ENCODE data around the gene ADSS1. TPM values are rescaled to one million over a fixed set of nuclear protein-coding genes. Genes with fewer than 3 reads are reported as not detected.

The ADSS1 gene
- total and polyA plus RNA-seq, 4 donors = 5.3 to 20.8 (median 14.1) TPM

- whole genome bisulfite sequencing (ENCODE audit: insufficient coverage) = 94% methylated on average over 23 of the region's 29 CpGs
- Histone ChIP-seq H3K9me3 (ENCODE audit: control insufficient read depth, insufficient read depth, low read length) (no peaks in the 10 kb centered on the region), H3K27ac (ENCODE audit: low read depth, low read length) (no peak overlapping the region), H3K27me3 (ENCODE audit: control insufficient read depth, insufficient read depth, low read length) (no peaks in the 10 kb centered on the region), H3K4me3 (ENCODE audit: low read depth, low read length) (no peak overlapping the region), H3K4me1 (ENCODE audit: control insufficient read depth, insufficient read depth, low read length) (peaks cover 39% of the 10 kb centered on the region), H3K36me3 (ENCODE audit: control insufficient read depth, insufficient read depth, low read length) (peaks cover 48% of the 10 kb centered on the region)
- DNase-seq (ENCODE audit: low read depth in 4 of 6, low spot score in 6 of 6) = no peak
Measured at GRCh38 chr14:104739546-104740516, 15.8 kb downstream of the ADSS1 start.

GRCh38 chr14:104741108-104741802 lies 17.2 kb downstream of the ADSS1 start:
- Histone ChIP-seq H3K27me3 (ENCODE audit: control insufficient read depth, insufficient read depth, low read length) (no peaks in the 10 kb centered on the region), H3K27ac (ENCODE audit: low read depth, low read length) (no peak overlapping the region), H3K4me1 (ENCODE audit: control insufficient read depth, insufficient read depth, low read length) (peaks cover 29% of the 10 kb centered on the region), H3K36me3 (ENCODE audit: control insufficient read depth, insufficient read depth, low read length) (peaks cover 50% of the 10 kb centered on the region), H3K9me3 (ENCODE audit: control insufficient read depth, insufficient read depth, low read length) (no peaks in the 10 kb centered on the region), H3K4me3 (ENCODE audit: low read depth, low read length) (no peak overlapping the region)
- DNase-seq (ENCODE audit: low read depth in 4 of 6, low spot score in 6 of 6) = no peak
- 84% methylated on average over 28 of the region's 29 CpGs for WGBS (ENCODE audit: insufficient coverage)

GRCh38 chr14:104741803-104742251 lies 17.8 kb downstream of the ADSS1 start:
- H3K9me3 ChIP-seq (ENCODE audit: control insufficient read depth, insufficient read depth, low read length) = no peaks in the 10 kb centered on the region
- no peak overlapping the region for H3K27ac ChIP-seq (ENCODE audit: low read depth, low read length)
- WGBS (ENCODE audit: insufficient coverage) = 93% methylated on average over 21 of the region's 23 CpGs
- H3K4me3 ChIP-seq (ENCODE audit: low read depth, low read length) = no peak overlapping the region
- H3K4me1 ChIP-seq (ENCODE audit: control insufficient read depth, insufficient read depth, low read length) = peaks cover 23% of the 10 kb centered on the region
- H3K27me3 ChIP-seq (ENCODE audit: control insufficient read depth, insufficient read depth, low read length) = no peaks in the 10 kb centered on the region
- no peak for DNase-seq (ENCODE audit: low read depth in 4 of 6, low spot score in 6 of 6)
- peaks cover 52% of the 10 kb centered on the region for H3K36me3 ChIP-seq (ENCODE audit: control insufficient read depth, insufficient read depth, low read length)

DNA sequence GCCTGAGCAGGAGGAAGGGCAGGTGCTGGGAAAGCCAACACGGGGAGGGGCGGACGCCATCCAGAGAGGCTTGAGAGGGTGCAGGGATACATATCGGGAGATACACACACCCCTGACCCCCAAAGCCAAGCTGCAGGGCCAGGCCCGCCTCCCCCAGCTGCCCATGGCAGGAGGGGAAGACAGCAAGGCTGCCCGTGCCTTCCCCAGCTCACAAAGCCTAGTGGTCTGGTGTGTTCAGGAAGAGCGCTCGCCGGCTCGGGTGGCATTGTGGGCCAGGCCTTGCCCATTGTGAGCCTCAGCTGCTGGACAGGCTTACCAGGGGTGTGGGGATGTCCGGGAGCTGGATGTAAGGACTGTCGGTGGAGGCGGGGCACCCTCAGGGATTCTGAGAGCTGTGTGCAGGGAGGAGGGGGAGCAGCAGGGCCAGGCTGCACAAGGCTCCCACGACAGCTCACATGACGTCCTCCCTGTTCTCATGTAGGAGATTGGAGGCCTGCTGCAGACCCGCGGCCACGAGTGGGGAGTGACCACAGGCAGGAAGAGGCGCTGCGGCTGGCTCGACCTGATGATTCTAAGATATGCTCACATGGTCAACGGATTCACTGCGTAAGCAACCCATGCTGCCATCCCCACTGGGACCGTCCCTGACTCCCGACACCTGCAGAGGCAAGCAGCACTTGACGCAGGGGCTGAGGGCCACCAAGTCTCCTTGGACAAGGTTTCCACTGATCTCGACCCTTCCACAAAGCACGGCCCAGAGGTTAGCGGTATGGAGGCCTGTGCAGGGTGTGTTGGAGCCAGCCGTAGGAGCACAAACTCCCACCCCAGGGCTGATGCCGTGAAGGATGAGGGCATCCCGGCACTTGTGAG lies 18.8 kb downstream of the ADSS1 start:
- Histone ChIP-seq H3K4me1 (ENCODE audit: control insufficient read depth, insufficient read depth, low read length) (peaks cover 27% of the 10 kb centered on the region), H3K4me3 (ENCODE audit: low read depth, low read length) (no peak overlapping the region), H3K36me3 (ENCODE audit: control insufficient read depth, insufficient read depth, low read length) (peaks cover 52% of the 10 kb centered on the region), H3K27me3 (ENCODE audit: control insufficient read depth, insufficient read depth, low read length) (no peaks in the 10 kb centered on the region), H3K9me3 (ENCODE audit: control insufficient read depth, insufficient read depth, low read length) (no peaks in the 10 kb centered on the region), H3K27ac (ENCODE audit: low read depth, low read length) (no peak overlapping the region)
- WGBS (ENCODE audit: insufficient coverage) = 82% methylated on average over 29 of the region's 32 CpGs
- no peak for DNase-seq (ENCODE audit: low read depth in 4 of 6, low spot score in 6 of 6)

GRCh38 chr14:104743461-104744380 lies 19.7 kb downstream of the ADSS1 start:
- DNase-seq (ENCODE audit: low read depth in 4 of 6, low spot score in 6 of 6) = peak in 3 of 6 donors; percentile 20 to 64 (median 57)
- Histone ChIP-seq H3K4me1 (ENCODE audit: control insufficient read depth, insufficient read depth, low read length) (peaks cover 35% of the 10 kb centered on the region), H3K9me3 (ENCODE audit: control insufficient read depth, insufficient read depth, low read length) (no peaks in the 10 kb centered on the region), H3K4me3 (ENCODE audit: low read depth, low read length) (no peak overlapping the region), H3K36me3 (ENCODE audit: control insufficient read depth, insufficient read depth, low read length) (peaks cover 51% of the 10 kb centered on the region), H3K27ac (ENCODE audit: low read depth, low read length) (no peak overlapping the region), H3K27me3 (ENCODE audit: control insufficient read depth, insufficient read depth, low read length) (no peaks in the 10 kb centered on the region)
- WGBS (ENCODE audit: insufficient coverage) = 81% methylated on average over 26 of the region's 28 CpGs

- H3K27ac ChIP-seq (ENCODE audit: low read depth, low read length) = no peak overlapping the region
- H3K36me3 ChIP-seq (ENCODE audit: control insufficient read depth, insufficient read depth, low read length) = peaks cover 43% of the 10 kb centered on the region
- H3K4me1 ChIP-seq (ENCODE audit: control insufficient read depth, insufficient read depth, low read length) = peaks cover 43% of the 10 kb centered on the region
- DNase-seq (ENCODE audit: low read depth in 4 of 6, low spot score in 6 of 6) = no peak
- no peaks in the 10 kb centered on the region for H3K27me3 ChIP-seq (ENCODE audit: control insufficient read depth, insufficient read depth, low read length)
- no peaks in the 10 kb centered on the region for H3K9me3 ChIP-seq (ENCODE audit: control insufficient read depth, insufficient read depth, low read length)
- 93% methylated on average over 10 of the region's 10 CpGs for WGBS (ENCODE audit: insufficient coverage)
- no peak overlapping the region for H3K4me3 ChIP-seq (ENCODE audit: low read depth, low read length)
Measured at GRCh38 chr14:104744484-104744883, 20.5 kb downstream of the ADSS1 start.

DNA sequence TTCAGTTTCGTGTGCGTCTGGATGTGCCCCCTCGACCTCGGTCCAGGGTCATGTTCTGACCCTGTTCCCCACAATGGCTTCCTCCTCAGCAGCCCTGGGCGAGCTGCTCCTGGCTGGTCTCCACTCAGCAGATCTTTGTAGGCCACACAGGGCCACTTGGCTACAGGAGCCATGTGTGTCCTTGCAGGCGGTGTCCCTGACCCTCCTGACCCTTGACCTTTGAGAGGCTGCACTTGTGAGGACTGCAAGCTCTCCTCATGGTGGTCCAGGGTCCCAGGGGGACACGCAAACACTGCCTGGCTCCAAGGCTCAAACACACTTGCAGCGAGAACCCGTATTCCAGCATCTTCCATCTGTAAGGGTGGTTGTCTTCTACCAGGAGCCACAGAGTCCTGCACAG lies 21.4 kb downstream of the ADSS1 start:
- Histone ChIP-seq H3K27ac (ENCODE audit: low read depth, low read length) (no peak overlapping the region), H3K4me1 (ENCODE audit: control insufficient read depth, insufficient read depth, low read length) (peaks cover 47% of the 10 kb centered on the region), H3K27me3 (ENCODE audit: control insufficient read depth, insufficient read depth, low read length) (no peaks in the 10 kb centered on the region), H3K36me3 (ENCODE audit: control insufficient read depth, insufficient read depth, low read length) (peaks cover 34% of the 10 kb centered on the region), H3K9me3 (ENCODE audit: control insufficient read depth, insufficient read depth, low read length) (no peaks in the 10 kb centered on the region), H3K4me3 (ENCODE audit: low read depth, low read length) (no peak overlapping the region)
- DNase-seq (ENCODE audit: low read depth in 4 of 6, low spot score in 6 of 6) = no peak
- 96% methylated on average over 8 of the region's 9 CpGs for WGBS (ENCODE audit: insufficient coverage)

GRCh38 chr14:104746071-104746545 lies 22.1 kb downstream of the ADSS1 start:
- WGBS (ENCODE audit: insufficient coverage) = 75% methylated on average over 10 of the region's 13 CpGs
- DNase-seq (ENCODE audit: low read depth in 4 of 6, low spot score in 6 of 6) = no peak
- Histone ChIP-seq H3K4me3 (ENCODE audit: low read depth, low read length) (no peak overlapping the region), H3K4me1 (ENCODE audit: control insufficient read depth, insufficient read depth, low read length) (peaks cover 47% of the 10 kb centered on the region), H3K9me3 (ENCODE audit: control insufficient read depth, insufficient read depth, low read length) (no peaks in the 10 kb centered on the region), H3K27me3 (ENCODE audit: control insufficient read depth, insufficient read depth, low read length) (no peaks in the 10 kb centered on the region), H3K27ac (ENCODE audit: low read depth, low read length) (no peak overlapping the region), H3K36me3 (ENCODE audit: control insufficient read depth, insufficient read depth, low read length) (peaks cover 27% of the 10 kb centered on the region)

Measured in spinal cord (tissue), 10 donors.